Lung (tissue), 12 donors: ENCODE measurements around the gene MEAK7. TPM values are rescaled to one million over a fixed set of nuclear protein-coding genes. Genes with fewer than 3 reads are reported as not detected.
A peak's percentile ranks its signal among the peaks of the same experiment; 100 is the strongest.

ENCODE experiments used
- ATAC-seq: fragments of 200-7000 bp; cut with Tn5 transposase; one replicate; pipeline ENCODE4 v1.9.1; 2020; ENCODE audit warnings: moderate number of reproducible peaks; ENCODE audit not compliant: insufficient read depth, low FRiP score
- DNase-seq, 3 donors: peaks; one replicate each; pipeline ENCODE4 v3.0.0-alpha.2; 2013 to 2017
- H3K27ac ChIP-seq, 2 donors: one replicate each; pipeline ENCODE4 v1.5.1; 2013; ENCODE audit warnings: mild to moderate bottlenecking in 2 of 2, moderate library complexity in 2 of 2, control low read depth in 1 of 2, inconsistent platforms in 1 of 2, low read depth in 1 of 2, low read length in 1 of 2
- H3K27me3 ChIP-seq, 3 donors: one replicate each; pipeline ENCODE4 v1.5.1; 2013; ENCODE audit warnings: low read length in 2 of 3; ENCODE audit not compliant: control insufficient read depth in 3 of 3, insufficient read depth in 3 of 3
- H3K36me3 ChIP-seq, 4 donors: one replicate each; pipeline ENCODE4 v1.5.1; 2013; ENCODE audit warnings: low read length in 4 of 4, mild to moderate bottlenecking in 1 of 4, moderate library complexity in 1 of 4; ENCODE audit not compliant: control insufficient read depth in 4 of 4, insufficient read depth in 4 of 4
- H3K4me1 ChIP-seq, 5 donors: one replicate each; pipeline ENCODE4 v1.5.1; 2013; ENCODE audit warnings: low read length in 5 of 5, mild to moderate bottlenecking in 2 of 5, moderate library complexity in 1 of 5; ENCODE audit not compliant: control insufficient read depth in 5 of 5, insufficient read depth in 5 of 5
- H3K4me3 ChIP-seq: one replicate; pipeline ENCODE4 v1.5.1; 2013; ENCODE audit warnings: mild to moderate bottlenecking, control low read depth, moderate library complexity
- H3K9ac ChIP-seq, 2 donors: one replicate each; pipeline ENCODE4 v1.5.1; 2013; ENCODE audit warnings: low read length in 2 of 2, control low read depth in 1 of 2; ENCODE audit not compliant: insufficient read depth in 1 of 2
- H3K9me3 ChIP-seq, 4 donors: one replicate each; pipeline ENCODE4 v1.5.1; 2013; ENCODE audit warnings: low read length in 3 of 4, mild to moderate bottlenecking in 1 of 4, moderate library complexity in 1 of 4; ENCODE audit not compliant: control insufficient read depth in 4 of 4, insufficient read depth in 3 of 4
- WGBS, 2 donors: extraction: QIAGEN DNeasy Blood & Tissue Kit; methylation state at CpG; one replicate each; pipeline ENCODE4 v1.1.7; 2013; 5-methylcytosine and 5-hydroxymethylcytosine counted together
- polyA plus RNA-seq, 2 donors: library from polyadenylated mRNA; stranded (reverse); fragments of 200-250 nt; gene quantifications; one replicate each; pipeline ENCODE4 v1.2.1, GENCODE V29; 2013
- total RNA-seq, 2 donors: library from RNA; depleted of rRNA in 1 of 2; stranded (reverse); fragments of >200 nt in 1 of 2; gene quantifications; one replicate each; pipeline ENCODE4 v1.2.1, GENCODE V29; 2014 to 2021
- TF ChIP-seq, protein P1 (sequence below): IDR thresholded peaks from 2 replicates; pipeline ENCODE4 v1.5.1; 2012; ENCODE audit warnings: mild to moderate bottlenecking; ENCODE audit errors: control extremely low read depth, extremely low read depth
- donor health status: control.
- donor health status: control.
- donor health status: Bipolar disorder and iron deficiency.
- donor health status: healthy.
- donor health status: DM: yes; HTN: yes; CAD: no.

Gene MEAK7
- total and polyA plus RNA-seq, 4 donors = 4.8 to 16.9 (median 11.2) TPM

DNA sequence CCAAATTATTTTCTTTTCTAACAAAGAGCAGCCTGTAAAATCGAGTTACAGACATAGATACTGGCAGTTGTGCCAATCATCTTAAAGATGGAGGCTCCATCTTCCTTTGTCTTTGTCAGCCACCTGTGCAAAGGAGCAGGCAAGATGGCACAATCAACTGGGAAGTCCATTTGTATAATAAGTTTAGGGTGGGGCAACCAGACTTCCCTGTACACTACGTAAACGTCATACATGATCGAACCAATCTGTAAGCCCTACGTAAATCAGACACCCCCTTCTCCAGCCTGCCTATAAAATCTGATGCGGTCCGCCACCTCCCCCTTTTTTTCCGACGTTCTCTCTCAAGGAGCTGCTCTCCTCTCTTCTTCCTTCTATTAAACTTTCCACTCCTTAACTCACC, 31.4 kb upstream of the MEAK7 start:
- TF ChIP-seq, protein P1, sequence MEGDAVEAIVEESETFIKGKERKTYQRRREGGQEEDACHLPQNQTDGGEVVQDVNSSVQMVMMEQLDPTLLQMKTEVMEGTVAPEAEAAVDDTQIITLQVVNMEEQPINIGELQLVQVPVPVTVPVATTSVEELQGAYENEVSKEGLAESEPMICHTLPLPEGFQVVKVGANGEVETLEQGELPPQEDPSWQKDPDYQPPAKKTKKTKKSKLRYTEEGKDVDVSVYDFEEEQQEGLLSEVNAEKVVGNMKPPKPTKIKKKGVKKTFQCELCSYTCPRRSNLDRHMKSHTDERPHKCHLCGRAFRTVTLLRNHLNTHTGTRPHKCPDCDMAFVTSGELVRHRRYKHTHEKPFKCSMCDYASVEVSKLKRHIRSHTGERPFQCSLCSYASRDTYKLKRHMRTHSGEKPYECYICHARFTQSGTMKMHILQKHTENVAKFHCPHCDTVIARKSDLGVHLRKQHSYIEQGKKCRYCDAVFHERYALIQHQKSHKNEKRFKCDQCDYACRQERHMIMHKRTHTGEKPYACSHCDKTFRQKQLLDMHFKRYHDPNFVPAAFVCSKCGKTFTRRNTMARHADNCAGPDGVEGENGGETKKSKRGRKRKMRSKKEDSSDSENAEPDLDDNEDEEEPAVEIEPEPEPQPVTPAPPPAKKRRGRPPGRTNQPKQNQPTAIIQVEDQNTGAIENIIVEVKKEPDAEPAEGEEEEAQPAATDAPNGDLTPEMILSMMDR = no peak
- no peaks in the 10 kb centered on the region for H3K36me3 ChIP-seq
- H3K9me3 ChIP-seq = no peaks in the 10 kb centered on the region
- no peak overlapping the region for H3K27ac ChIP-seq
- no peaks in the 10 kb centered on the region for H3K27me3 ChIP-seq
- no peak overlapping the region for H3K4me3 ChIP-seq
- peaks cover 4 to 29% (median 15%) of the 10 kb centered on the region in 5 donors for H3K4me1 ChIP-seq
- H3K9ac ChIP-seq = no peak overlapping the region
- ATAC-seq = no peak
- WGBS, 2 donors = 78 to 92% methylated on average over 9 of the region's 9 CpGs
- DNase-seq = no peak

DNA sequence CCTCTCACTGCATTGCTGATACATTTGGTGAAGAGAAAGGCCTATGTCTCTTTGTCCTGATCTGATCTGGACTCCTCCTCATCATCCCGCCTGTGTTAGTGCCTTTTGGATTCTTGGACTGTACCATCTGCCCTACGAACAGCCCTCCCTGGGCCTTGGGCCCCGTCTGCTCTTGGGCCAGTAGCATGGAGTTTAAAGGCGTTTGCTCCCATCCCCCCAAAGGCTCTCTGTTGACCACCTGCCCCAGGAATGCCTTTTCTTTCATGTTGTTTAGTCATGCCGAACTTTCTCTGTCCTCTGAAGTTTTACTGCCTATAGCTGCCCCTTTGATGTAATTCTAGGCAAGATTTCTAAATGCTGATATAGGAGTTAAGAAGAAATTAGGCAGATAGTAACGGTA, 30.9 kb upstream of the MEAK7 start:
- Histone ChIP-seq H3K9me3 (no peaks in the 10 kb centered on the region), H3K4me3 (no peak overlapping the region), H3K36me3 (no peaks in the 10 kb centered on the region), H3K27me3 (no peaks in the 10 kb centered on the region), H3K27ac (no peak overlapping the region), H3K4me1 (peaks cover 4 to 29% (median 15%) of the 10 kb centered on the region in 5 donors), H3K9ac (no peak overlapping the region)
- ATAC-seq (no peak), DNase-seq (no peak)
- WGBS, 2 donors = 76 to 77% methylated on average over 6 of the region's 6 CpGs
- TF ChIP-seq, protein P1 = no peak

DNA sequence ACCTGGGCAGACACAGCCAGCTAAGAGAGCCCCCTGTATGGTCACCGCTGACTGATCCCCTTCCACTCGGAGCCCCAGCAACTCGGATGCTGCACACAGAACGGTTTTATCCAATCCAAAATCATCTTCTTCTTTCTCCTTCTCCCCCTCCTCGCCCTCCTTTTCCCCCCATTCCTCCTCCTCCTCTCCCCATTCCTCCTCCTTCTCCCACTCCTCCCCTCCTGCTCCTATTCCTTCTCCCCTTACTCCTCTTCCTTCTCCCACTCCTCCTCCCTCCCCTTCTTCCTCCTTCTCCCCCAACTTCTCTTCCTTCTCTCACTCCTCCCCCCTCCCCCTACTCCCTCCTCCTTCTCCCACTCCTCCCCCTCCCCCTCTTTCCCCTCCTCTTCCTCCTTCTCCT, 30.4 kb upstream of the MEAK7 start:
- TF ChIP-seq, protein P1 = no peak
- no peak overlapping the region for H3K27ac ChIP-seq
- no peak overlapping the region for H3K4me3 ChIP-seq
- peaks cover 4 to 29% (median 15%) of the 10 kb centered on the region in 5 donors for H3K4me1 ChIP-seq
- DNase-seq (no peak), ATAC-seq (no peak)
- no peaks in the 10 kb centered on the region for H3K36me3 ChIP-seq
- no peak overlapping the region for H3K9ac ChIP-seq
- H3K9me3 ChIP-seq = peaks cover 0 to 1% (median 0%) of the 10 kb centered on the region in 4 donors
- WGBS, 2 donors = 92 to 95% methylated on average over 5 of the region's 5 CpGs
- no peaks in the 10 kb centered on the region for H3K27me3 ChIP-seq

DNA sequence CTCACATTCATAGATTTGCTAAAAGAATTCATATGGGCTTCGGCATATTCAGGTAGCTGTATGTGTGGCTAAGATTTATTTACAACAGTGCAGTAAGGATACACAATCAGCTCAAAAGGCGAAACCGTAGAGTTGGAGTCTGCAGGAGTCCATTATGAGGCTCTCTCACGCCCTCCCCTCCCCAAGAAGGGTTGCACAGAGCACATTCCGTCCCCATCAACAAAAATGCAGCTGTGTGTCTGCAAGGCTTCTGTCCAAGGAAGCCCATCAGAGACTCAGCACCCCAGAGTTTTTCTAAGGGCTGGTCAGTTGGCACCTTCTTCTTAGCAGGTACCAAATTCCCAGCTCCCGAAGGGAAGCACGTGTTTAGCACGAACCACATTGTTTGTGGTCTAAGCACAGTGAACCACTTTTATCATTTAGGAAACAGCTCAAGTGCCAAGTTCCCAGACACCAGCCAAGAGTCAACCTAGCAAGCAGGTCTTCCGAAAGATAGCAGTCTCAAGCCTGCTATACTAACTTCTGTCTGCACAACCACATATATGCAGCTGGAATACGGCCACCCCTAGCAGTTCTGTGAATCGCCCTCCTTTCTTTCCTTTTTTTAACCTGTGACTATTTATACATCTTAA, 28.5 kb upstream of the MEAK7 start:
- no peak overlapping the region for H3K4me3 ChIP-seq

More for the DNA sequence above, 28.5 kb upstream of the MEAK7 start:
- H3K27me3 ChIP-seq = no peaks in the 10 kb centered on the region
- DNase-seq (no peak), ATAC-seq (no peak)
- peaks cover 4 to 28% (median 15%) of the 10 kb centered on the region in 5 donors for H3K4me1 ChIP-seq
- WGBS, 2 donors = 64 to 67% methylated on average over 11 of the region's 11 CpGs
- H3K36me3 ChIP-seq = no peaks in the 10 kb centered on the region
- peak overlapping the region; percentile 24 to 60 for H3K27ac ChIP-seq
- peaks cover 0 to 6% (median 2%) of the 10 kb centered on the region in 4 donors for H3K9me3 ChIP-seq
- H3K9ac ChIP-seq = no peak overlapping the region
- TF ChIP-seq, protein P1 = no peak
